GM12801 (cell line): Measurements from ENCODE around the gene PRDM5.

Source experiments
- TF ChIP-seq, protein P1 (sequence below): IDR thresholded peaks from one replicate; pipeline ENCODE4 v1.5.1; 2011; ENCODE audit warnings: control low read depth; ENCODE audit not compliant: insufficient read length; ENCODE audit errors: extremely low read depth

PRDM5 gene

GRCh38 chr4:120922381-120923206 is at the start of gene PRDM5:
Gene PRDM5, minus strand, starts transcription at chr4:120922726. Its CDS starts 118 bp downstream, at chr4:120922608.
- TF ChIP-seq, protein P1, sequence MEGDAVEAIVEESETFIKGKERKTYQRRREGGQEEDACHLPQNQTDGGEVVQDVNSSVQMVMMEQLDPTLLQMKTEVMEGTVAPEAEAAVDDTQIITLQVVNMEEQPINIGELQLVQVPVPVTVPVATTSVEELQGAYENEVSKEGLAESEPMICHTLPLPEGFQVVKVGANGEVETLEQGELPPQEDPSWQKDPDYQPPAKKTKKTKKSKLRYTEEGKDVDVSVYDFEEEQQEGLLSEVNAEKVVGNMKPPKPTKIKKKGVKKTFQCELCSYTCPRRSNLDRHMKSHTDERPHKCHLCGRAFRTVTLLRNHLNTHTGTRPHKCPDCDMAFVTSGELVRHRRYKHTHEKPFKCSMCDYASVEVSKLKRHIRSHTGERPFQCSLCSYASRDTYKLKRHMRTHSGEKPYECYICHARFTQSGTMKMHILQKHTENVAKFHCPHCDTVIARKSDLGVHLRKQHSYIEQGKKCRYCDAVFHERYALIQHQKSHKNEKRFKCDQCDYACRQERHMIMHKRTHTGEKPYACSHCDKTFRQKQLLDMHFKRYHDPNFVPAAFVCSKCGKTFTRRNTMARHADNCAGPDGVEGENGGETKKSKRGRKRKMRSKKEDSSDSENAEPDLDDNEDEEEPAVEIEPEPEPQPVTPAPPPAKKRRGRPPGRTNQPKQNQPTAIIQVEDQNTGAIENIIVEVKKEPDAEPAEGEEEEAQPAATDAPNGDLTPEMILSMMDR = no peak

GRCh38 chr4:120971884-120972283 is 49.4 kb upstream of the PRDM5 start:
- TF ChIP-seq, protein P1 = no peak

GRCh38 chr4:120965938-120966337 is 43.4 kb upstream of the PRDM5 start:
- TF ChIP-seq, protein P1 = no peak

DNA sequence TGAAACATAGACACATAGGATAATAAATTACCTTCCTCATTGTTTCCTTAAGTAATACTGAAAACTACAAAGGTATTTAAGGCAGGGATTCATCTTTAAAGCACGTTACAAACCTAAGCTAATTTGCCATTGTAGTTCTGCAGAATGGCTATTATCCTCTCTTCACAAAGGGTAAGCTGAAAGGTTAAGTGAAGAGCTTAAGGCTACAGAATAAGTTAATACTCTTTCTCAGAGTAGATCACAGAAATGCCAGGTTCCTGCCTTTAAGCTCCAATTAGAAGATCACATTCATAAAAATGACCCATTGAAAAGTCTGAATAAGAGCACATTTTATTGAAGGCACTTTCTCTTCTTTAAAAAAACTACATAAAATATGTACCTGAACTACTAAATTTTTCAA is 42.1 kb upstream of the PRDM5 start:
- TF ChIP-seq, protein P1 = no peak

DNA sequence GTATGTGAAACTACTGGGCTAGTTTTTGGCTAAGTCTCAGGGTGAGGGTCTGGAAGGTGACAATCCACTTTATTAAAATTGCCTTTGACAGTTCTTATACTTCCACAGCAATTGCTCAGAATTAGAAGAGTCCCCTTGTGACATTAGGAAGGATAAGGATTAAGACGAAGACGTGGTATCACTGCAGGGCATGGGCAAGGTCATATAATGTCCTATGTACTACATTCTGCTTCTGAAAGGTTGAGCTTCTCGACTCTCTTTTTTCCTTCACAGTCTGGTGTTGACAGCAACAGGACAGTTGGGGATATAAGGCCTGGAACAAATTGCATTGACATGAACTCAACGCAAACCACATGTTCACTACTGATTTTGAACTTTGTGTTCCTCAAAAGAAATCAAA is 40.9 kb upstream of the PRDM5 start:
- TF ChIP-seq, protein P1 = no peak

DNA sequence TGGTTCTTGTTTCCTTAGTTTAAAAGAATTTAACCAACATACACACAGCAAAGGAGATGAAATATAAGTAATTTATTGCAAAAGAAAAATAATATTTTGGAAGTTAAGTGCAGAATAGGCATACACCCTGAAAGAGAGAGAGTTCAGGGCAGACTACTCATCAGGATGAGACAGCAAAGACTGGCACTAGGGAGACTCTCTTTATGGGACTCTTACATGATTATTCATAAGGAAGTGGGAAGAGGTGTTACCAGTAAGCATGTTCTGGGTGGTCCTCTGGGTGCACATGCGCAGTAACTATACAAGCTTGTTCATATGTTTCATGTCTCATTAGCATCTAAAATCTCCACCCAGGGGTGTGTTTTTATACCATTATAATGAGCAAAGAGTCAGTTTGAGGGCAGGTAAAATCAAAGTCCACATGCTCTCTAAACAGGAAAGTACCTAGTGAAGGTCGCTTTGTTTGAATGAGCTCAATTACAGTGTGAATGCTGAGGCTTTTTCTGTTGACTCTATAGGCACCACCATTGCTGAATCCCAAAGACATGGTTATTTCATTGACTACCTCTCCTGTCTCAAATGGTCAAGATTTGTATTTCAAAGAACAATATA is 38.2 kb upstream of the PRDM5 start:
- TF ChIP-seq, protein P1 = no peak

DNA sequence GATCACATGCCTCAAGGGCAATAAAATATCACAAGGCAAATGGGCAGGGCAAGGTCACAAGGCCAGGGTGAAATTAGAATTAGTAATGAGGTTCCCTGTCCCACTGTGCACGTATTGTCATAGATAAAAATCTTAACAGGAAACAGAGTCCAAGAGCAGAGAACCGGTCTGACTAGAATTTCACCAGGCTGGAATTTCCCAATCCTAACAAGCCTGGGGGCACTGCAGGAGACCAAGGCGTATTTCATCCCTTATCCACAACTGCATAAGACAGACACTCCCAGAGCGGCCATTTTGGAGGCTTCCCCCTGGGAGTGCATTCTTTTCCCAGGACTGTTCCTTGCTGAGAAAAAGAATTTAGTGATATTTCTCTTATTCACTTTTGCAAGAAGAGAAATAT is 25.9 kb upstream of the PRDM5 start:
- TF ChIP-seq, protein P1 = no peak
